IPS DF 4.7 (cell line): ENCODE data around the gene QTRT2.
A peak's percentile ranks its signal among the peaks of the same experiment; 100 is the strongest.

ENCODE experiments used
- DNase-seq: peaks from one replicate; pipeline ENCODE4 v3.0.0-alpha.2; 2013; ENCODE audit warnings: low spot score; ENCODE audit errors: extremely low read depth

The QTRT2 gene

GRCh38 chr3:114056130-114057010, at the start of gene QTRT2, which contains the start of gene CCDC191:
TSS of gene QTRT2 (plus strand) at chr3:114056737. CDS start at chr3:114065258, 8,521 bp downstream.
TSS of gene CCDC191 (minus strand) at chr3:114056526. CDS start at chr3:114056466, 60 bp downstream.
- peak; percentile 98 for DNase-seq

GRCh38 chr3:114011059-114011797, 45.3 kb upstream of the QTRT2 start:
- DNase-seq: no peak

GRCh38 chr3:114014211-114014610, 42.3 kb upstream of the QTRT2 start:
- no peak for DNase-seq

- no peak for DNase-seq
Observed at GRCh38 chr3:114019486-114019885, 37.1 kb upstream of the QTRT2 start.

GRCh38 chr3:114020907-114021306, 35.6 kb upstream of the QTRT2 start:
- DNase-seq: no peak

- DNase-seq: no peak
Observed at GRCh38 chr3:114022145-114022802, 34.3 kb upstream of the QTRT2 start.

- DNase-seq: no peak
Observed at GRCh38 chr3:114025451-114025850, 31.1 kb upstream of the QTRT2 start.

- DNase-seq: no peak
Observed at GRCh38 chr3:114026331-114026730, 30.2 kb upstream of the QTRT2 start.

- no peak for DNase-seq
Observed at GRCh38 chr3:114033721-114034120, 22.8 kb upstream of the QTRT2 start.

- no peak for DNase-seq
Observed at GRCh38 chr3:114034211-114034610, 22.3 kb upstream of the QTRT2 start.

- DNase-seq: no peak
Observed at GRCh38 chr3:114034787-114035545, 21.6 kb upstream of the QTRT2 start.

GRCh38 chr3:114035896-114036295, 20.6 kb upstream of the QTRT2 start:
- no peak for DNase-seq

GRCh38 chr3:114043205-114043604, 13.3 kb upstream of the QTRT2 start:
- no peak for DNase-seq

GRCh38 chr3:114052216-114052615, 4.3 kb upstream of the QTRT2 start:
- DNase-seq: no peak

GRCh38 chr3:114057011-114057347, 442 bp downstream of the QTRT2 start:
- no peak for DNase-seq

GRCh38 chr3:114058646-114059045, 2.1 kb downstream of the QTRT2 start:
- DNase-seq: no peak

GRCh38 chr3:114060906-114061655, 4.5 kb downstream of the QTRT2 start:
- no peak for DNase-seq

- no peak for DNase-seq
Observed at GRCh38 chr3:114067804-114068203, 11.3 kb downstream of the QTRT2 start.

- DNase-seq: no peak
Observed at GRCh38 chr3:114068336-114068735, 11.8 kb downstream of the QTRT2 start.

GRCh38 chr3:114071786-114072185, 15.2 kb downstream of the QTRT2 start:
- DNase-seq: no peak

- DNase-seq: no peak
Observed at GRCh38 chr3:114076711-114077110, 20.2 kb downstream of the QTRT2 start.
